Subcutaneous abdominal adipose tissue (tissue), 5 donors: ENCODE results near the gene CPLANE2.
"Not testable (repeated sequence)": the region's sequence is repeated elsewhere in the genome, so short reads cannot be mapped to it uniquely, and the experiment has no call there.

Experiments
- H3K27ac ChIP-seq: one replicate; pipeline ENCODE4 v1.7.0; 2013; ENCODE audit warnings: low read depth, mild to moderate bottlenecking, inconsistent platforms, low read length, moderate library complexity
- H3K27me3 ChIP-seq, 5 donors: one replicate each; pipeline ENCODE4 v1.7.0; 2013; ENCODE audit warnings: low read length in 5 of 5, inconsistent platforms in 1 of 5; ENCODE audit not compliant: control insufficient read depth in 5 of 5, insufficient read depth in 4 of 5
- H3K36me3 ChIP-seq, 5 donors: one replicate each; pipeline ENCODE4 v1.7.0; 2013; ENCODE audit warnings: low read length in 5 of 5; ENCODE audit not compliant: control insufficient read depth in 5 of 5, insufficient read depth in 5 of 5
- H3K4me1 ChIP-seq, 5 donors: one replicate each; pipeline ENCODE4 v1.7.0; 2013; ENCODE audit warnings: low read length in 5 of 5, mild to moderate bottlenecking in 3 of 5, moderate library complexity in 1 of 5; ENCODE audit not compliant: control insufficient read depth in 5 of 5, insufficient read depth in 5 of 5
- H3K4me3 ChIP-seq, 5 donors: one replicate each; pipeline ENCODE4 v1.7.0; 2013; ENCODE audit warnings: low read length in 5 of 5, low read depth in 1 of 5
- H3K9ac ChIP-seq, 5 donors: one replicate each; pipeline ENCODE4 v1.7.0; 2013; ENCODE audit warnings: low read length in 5 of 5, mild to moderate bottlenecking in 4 of 5, moderate library complexity in 3 of 5
- H3K9me3 ChIP-seq, 5 donors: one replicate each; pipeline ENCODE4 v1.7.0; 2013; ENCODE audit warnings: low read length in 5 of 5; ENCODE audit not compliant: control insufficient read depth in 5 of 5
- donor health status: healthy.
- donor health status: healthy.
- donor health status: healthy.
- donor health status: healthy.
- donor health status: healthy.

Gene CPLANE2

GRCh38 chr1:16260814-16261213, 23.8 kb upstream of the CPLANE2 start:
- Histone ChIP-seq H3K4me1 (peaks cover 0 to 9% (median 4%) of the 10 kb centered on the region in 5 donors), H3K36me3 (peaks cover 3 to 9% (median 4%) of the 10 kb centered on the region in 5 donors), H3K9me3 (no peaks in the 10 kb centered on the region), H3K27me3 (no peaks in the 10 kb centered on the region), H3K27ac (no peak overlapping the region), H3K9ac (no peak overlapping the region), H3K4me3 (no peak overlapping the region)

GRCh38 chr1:16258591-16259135, 21.7 kb upstream of the CPLANE2 start:
- no peak overlapping the region for H3K27ac ChIP-seq
- H3K9me3 ChIP-seq = no peaks in the 10 kb centered on the region
- H3K9ac ChIP-seq = no peak overlapping the region
- no peaks in the 10 kb centered on the region for H3K27me3 ChIP-seq
- H3K4me3 ChIP-seq = no peak overlapping the region
- peaks cover 6 to 27% (median 18%) of the 10 kb centered on the region in 5 donors for H3K36me3 ChIP-seq
- peaks cover 0 to 9% (median 6%) of the 10 kb centered on the region in 5 donors for H3K4me1 ChIP-seq

- Histone ChIP-seq H3K27ac (no peak overlapping the region), H3K9ac (no peak overlapping the region), H3K27me3 (no peaks in the 10 kb centered on the region), H3K4me3 (no peak overlapping the region), H3K36me3 (peaks cover 6 to 34% (median 22%) of the 10 kb centered on the region in 5 donors), H3K9me3 (no peaks in the 10 kb centered on the region), H3K4me1 (peaks cover 0 to 9% (median 6%) of the 10 kb centered on the region in 5 donors)
These were observed 21.0 kb upstream of the CPLANE2 start for GRCh38 chr1:16257968-16258367.

- not testable (repeated sequence) for H3K9me3 ChIP-seq, H3K27me3 ChIP-seq, H3K4me1 ChIP-seq, H3K4me3 ChIP-seq, H3K9ac ChIP-seq, H3K27ac ChIP-seq
- peaks cover 8 to 37% (median 23%) of the 10 kb centered on the region in 5 donors for H3K36me3 ChIP-seq
These were observed 20.6 kb upstream of the CPLANE2 start for GRCh38 chr1:16257556-16257955.

GRCh38 chr1:16256478-16256877, 19.5 kb upstream of the CPLANE2 start:
- H3K9ac ChIP-seq = no peak overlapping the region
- H3K27ac ChIP-seq = no peak overlapping the region
- H3K4me3 ChIP-seq = no peak overlapping the region
- H3K4me1 ChIP-seq = peaks cover 0 to 9% (median 6%) of the 10 kb centered on the region in 5 donors
- no peaks in the 10 kb centered on the region for H3K27me3 ChIP-seq
- H3K9me3 ChIP-seq = no peaks in the 10 kb centered on the region
- peaks cover 16 to 48% (median 34%) of the 10 kb centered on the region in 5 donors for H3K36me3 ChIP-seq

GRCh38 chr1:16254263-16254928, 17.4 kb upstream of the CPLANE2 start:
- Histone ChIP-seq H3K4me3 (no peak overlapping the region), H3K27ac (no peak overlapping the region), H3K9ac (no peak overlapping the region), H3K27me3 (no peaks in the 10 kb centered on the region), H3K9me3 (no peaks in the 10 kb centered on the region), H3K4me1 (peaks cover 0 to 24% (median 19%) of the 10 kb centered on the region in 5 donors), H3K36me3 (peaks cover 16 to 62% (median 44%) of the 10 kb centered on the region in 5 donors)

- no peaks in the 10 kb centered on the region for H3K9me3 ChIP-seq
- H3K36me3 ChIP-seq = peaks cover 16 to 62% (median 44%) of the 10 kb centered on the region in 5 donors
- peaks cover under 1 to 34% (median 28%) of the 10 kb centered on the region in 5 donors for H3K4me1 ChIP-seq
- no peak overlapping the region for H3K9ac ChIP-seq
- H3K27me3 ChIP-seq = no peaks in the 10 kb centered on the region
- H3K27ac ChIP-seq = no peak overlapping the region
- no peak overlapping the region for H3K4me3 ChIP-seq
These were observed 16.4 kb upstream of the CPLANE2 start for GRCh38 chr1:16253332-16253922.

- no peak overlapping the region for H3K27ac ChIP-seq
- peaks cover 16 to 62% (median 44%) of the 10 kb centered on the region in 5 donors for H3K36me3 ChIP-seq
- no peak overlapping the region for H3K9ac ChIP-seq
- H3K27me3 ChIP-seq = no peaks in the 10 kb centered on the region
- no peaks in the 10 kb centered on the region for H3K9me3 ChIP-seq
- no peak overlapping the region for H3K4me3 ChIP-seq
- peaks cover 5 to 39% (median 33%) of the 10 kb centered on the region in 5 donors for H3K4me1 ChIP-seq
These were observed 15.9 kb upstream of the CPLANE2 start for GRCh38 chr1:16252912-16253311.

GRCh38 chr1:16251381-16251780, 14.4 kb upstream of the CPLANE2 start:
- H3K36me3 ChIP-seq = peaks cover 16 to 65% (median 50%) of the 10 kb centered on the region in 5 donors
- no peaks in the 10 kb centered on the region for H3K9me3 ChIP-seq
- H3K9ac ChIP-seq = no peak overlapping the region
- no peak overlapping the region for H3K27ac ChIP-seq
- H3K4me1 ChIP-seq = peaks cover 5 to 42% (median 38%) of the 10 kb centered on the region in 5 donors
- no peaks in the 10 kb centered on the region for H3K27me3 ChIP-seq
- H3K4me3 ChIP-seq = no peak overlapping the region
